ENCODE results near the gene SLC25A52.

GRCh38 chr18:31720867-31721266, 39.8 kb downstream of the SLC25A52 start:
- no peak for TF ChIP-seq CTCF (IDR thresholded peaks at IDR 0.05)
- no peak for TF ChIP-seq POLR2A (IDR thresholded peaks at IDR 0.05)

Measured in esophagus squamous epithelium (tissue), 4 donors.